ENCODE measurements around the gene NCKAP1. TPM values are rescaled to one million over a fixed set of nuclear protein-coding genes. Genes with fewer than 3 reads are reported as not detected.

NCKAP1 gene
- total RNA-seq, 4 donors from 2014 or later = 33.8 to 96.5 (median 77.4) TPM

DNA sequence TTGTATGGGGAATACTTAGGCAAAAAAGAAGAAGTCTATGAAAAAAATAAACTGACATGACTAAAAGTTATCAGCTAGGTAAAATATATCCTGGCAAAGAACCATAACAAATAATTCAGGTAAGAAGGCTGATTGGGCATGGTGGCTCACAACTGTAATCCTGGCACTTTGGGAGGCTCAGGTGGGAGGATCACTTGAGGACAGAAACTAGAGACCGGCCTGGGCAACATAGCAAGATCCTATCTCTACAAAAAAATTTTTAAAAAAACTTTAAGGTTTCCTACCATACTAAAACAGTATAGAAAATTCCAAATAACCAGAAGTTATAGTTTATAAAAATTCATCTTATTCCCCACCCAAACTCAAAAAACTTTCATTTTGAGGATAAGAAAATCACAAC is 10.8 kb downstream of the NCKAP1 start:
- Histone ChIP-seq H3K36me3 (no peaks in the 10 kb centered on the region), H3K4me1 (peaks cover 0 to 11% (median 0%) of the 10 kb centered on the region in 4 donors), H3K9me3 (no peaks in the 10 kb centered on the region), H3K27ac (no peak overlapping the region), H3K27me3 (no peaks in the 10 kb centered on the region), H3K4me3 (no peak overlapping the region)
- TF ChIP-seq CTCF (IDR thresholded peaks at IDR 0.05) (no peak), POLR2A (IDR thresholded peaks at IDR 0.05) (no peak)
- no peak for DNase-seq

DNA sequence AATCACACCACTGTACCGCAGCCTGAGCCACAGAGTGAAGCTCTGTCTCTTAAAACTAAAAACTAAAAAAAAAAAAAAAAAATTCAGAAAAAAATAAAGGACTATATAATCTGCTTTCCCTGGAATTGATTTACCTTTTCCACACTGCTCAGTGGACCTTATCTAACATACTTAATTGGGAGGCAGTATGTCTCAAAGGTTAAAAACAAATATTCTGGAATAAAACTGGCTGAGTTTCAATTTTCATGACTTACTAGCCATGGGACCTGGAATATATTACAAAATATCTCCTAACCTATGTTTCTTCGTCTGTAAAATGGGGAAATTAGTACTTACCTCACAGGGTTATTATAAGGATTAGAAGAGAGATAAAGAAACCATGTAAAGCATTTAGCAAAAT is 11.8 kb downstream of the NCKAP1 start:
- no peak for DNase-seq
- H3K9me3 ChIP-seq = no peaks in the 10 kb centered on the region
- no peak overlapping the region for H3K4me3 ChIP-seq
- H3K4me1 ChIP-seq = peaks cover 0 to 3% (median 0%) of the 10 kb centered on the region in 4 donors
- no peak for TF ChIP-seq POLR2A (IDR thresholded peaks at IDR 0.05)
- TF ChIP-seq CTCF (IDR thresholded peaks at IDR 0.05) = no peak
- peaks cover 0 to 4% (median 0%) of the 10 kb centered on the region in 3 donors for H3K36me3 ChIP-seq
- H3K27me3 ChIP-seq = no peaks in the 10 kb centered on the region
- no peak overlapping the region for H3K27ac ChIP-seq

DNA sequence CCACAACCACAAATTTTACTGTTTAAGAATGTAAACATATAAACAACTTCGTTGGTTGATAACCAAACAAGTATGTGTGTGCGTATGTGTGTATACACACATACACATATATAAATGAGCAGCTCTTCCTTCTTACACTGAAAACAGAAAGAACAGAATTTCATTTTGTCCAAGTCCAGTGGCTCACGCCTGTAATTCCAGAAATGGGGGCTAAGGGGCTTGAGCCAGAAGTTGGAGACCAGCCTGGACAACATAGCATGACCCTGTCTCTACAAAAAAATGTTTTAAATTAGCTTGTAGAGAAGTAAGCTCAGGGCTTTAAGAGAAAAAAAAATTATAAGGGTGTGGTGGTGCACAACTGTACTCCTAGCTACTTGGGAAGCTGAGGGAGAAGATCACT is 12.3 kb downstream of the NCKAP1 start:
- Histone ChIP-seq H3K27ac (no peak overlapping the region), H3K27me3 (no peaks in the 10 kb centered on the region), H3K36me3 (peaks cover 0 to 8% (median 0%) of the 10 kb centered on the region in 3 donors), H3K4me3 (no peak overlapping the region), H3K4me1 (peaks cover 0 to 3% (median 0%) of the 10 kb centered on the region in 4 donors), H3K9me3 (no peaks in the 10 kb centered on the region)
- DNase-seq = no peak
- TF ChIP-seq POLR2A (IDR thresholded peaks at IDR 0.05) (no peak), CTCF (IDR thresholded peaks at IDR 0.05) (no peak)

GRCh38 chr2:183024339-183025095 is 13.7 kb downstream of the NCKAP1 start:
- TF ChIP-seq POLR2A (IDR thresholded peaks at IDR 0.05) (no peak), CTCF (IDR thresholded peaks at IDR 0.05) (no peak)
- DNase-seq = no peak
- Histone ChIP-seq H3K27me3 (no peaks in the 10 kb centered on the region), H3K36me3 (peaks cover 0 to 8% (median 0%) of the 10 kb centered on the region in 3 donors), H3K9me3 (no peaks in the 10 kb centered on the region), H3K4me1 (peaks cover 0 to 3% (median 0%) of the 10 kb centered on the region in 4 donors), H3K27ac (no peak overlapping the region), H3K4me3 (no peak overlapping the region)

GRCh38 chr2:183022711-183023110 is 15.5 kb downstream of the NCKAP1 start:
- no peak overlapping the region for H3K4me3 ChIP-seq
- H3K27ac ChIP-seq = no peak overlapping the region
- no peak for DNase-seq
- H3K36me3 ChIP-seq = peaks cover 0 to 12% (median 0%) of the 10 kb centered on the region in 3 donors
- no peaks in the 10 kb centered on the region for H3K27me3 ChIP-seq
- H3K4me1 ChIP-seq = no peaks in the 10 kb centered on the region
- TF ChIP-seq CTCF (IDR thresholded peaks at IDR 0.05) (no peak), POLR2A (IDR thresholded peaks at IDR 0.05) (no peak)
- H3K9me3 ChIP-seq = no peaks in the 10 kb centered on the region

Data from Peyer's patch (tissue), 4 donors.